Dedifferentiated amniotic fluid mesenchymal stem cell (primary cell): Measurements from ENCODE around the gene CCNB3.
"Not testable (repeated sequence)": the region's sequence is repeated elsewhere in the genome, so short reads cannot be mapped to it uniquely, and the experiment has no call there.

ENCODE experiments used
- DNase-seq: peaks from one replicate; pipeline ENCODE4 v3.0.0-alpha.2; 2016; ENCODE audit errors: extremely low spot score

CCNB3 gene

GRCh38 chrX:50204364-50204899, at the start of gene CCNB3:
CCNB3 (plus strand) TSS chrX:50204765; CDS start chrX:50285164, 80,399 bp downstream.
- DNase-seq = peak; percentile 31

GRCh38 chrX:50157545-50158135, 46.9 kb upstream of the CCNB3 start:
- DNase-seq = no peak

- no peak for DNase-seq
These were observed 46.0 kb upstream of the CCNB3 start for GRCh38 chrX:50158593-50158992.

- no peak for DNase-seq
These were observed 43.4 kb upstream of the CCNB3 start for GRCh38 chrX:50161127-50161526.

- DNase-seq = no peak
These were observed 38.8 kb upstream of the CCNB3 start for GRCh38 chrX:50165727-50166126.

- DNase-seq = no peak
These were observed 37.2 kb upstream of the CCNB3 start for GRCh38 chrX:50167366-50167765.

GRCh38 chrX:50168241-50168687, 36.3 kb upstream of the CCNB3 start:
- DNase-seq = no peak

GRCh38 chrX:50169717-50170116, 34.8 kb upstream of the CCNB3 start:
- DNase-seq = no peak

- DNase-seq = no peak
These were observed 24.3 kb upstream of the CCNB3 start for GRCh38 chrX:50180073-50180940.

- no peak for DNase-seq
These were observed 20.7 kb upstream of the CCNB3 start for GRCh38 chrX:50183891-50184290.

GRCh38 chrX:50188859-50189600, 15.5 kb upstream of the CCNB3 start:
- DNase-seq = no peak

- no peak for DNase-seq
These were observed 6.2 kb upstream of the CCNB3 start for GRCh38 chrX:50198348-50198747.

- no peak for DNase-seq
These were observed 3.7 kb upstream of the CCNB3 start, which contains the start of gene AKAP4 for GRCh38 chrX:50200907-50201306. AKAP4 (minus strand) TSS chrX:50201007; CDS start chrX:50200889, 118 bp downstream.

GRCh38 chrX:50202539-50202938, 2.0 kb upstream of the CCNB3 start:
- DNase-seq = no peak

- no peak for DNase-seq
These were observed 2.2 kb downstream of the CCNB3 start for GRCh38 chrX:50206753-50207152.

GRCh38 chrX:50211510-50211909, 6.9 kb downstream of the CCNB3 start:
- DNase-seq = peak; percentile 4

GRCh38 chrX:50281253-50281652, 76.7 kb downstream of the CCNB3 start:
- no peak for DNase-seq

- DNase-seq = no peak
These were observed 122.7 kb downstream of the CCNB3 start for GRCh38 chrX:50327235-50327634.

- DNase-seq = not testable (repeated sequence)
These were observed 128.1 kb downstream of the CCNB3 start for GRCh38 chrX:50332668-50333067.

- no peak for DNase-seq
These were observed 128.7 kb downstream of the CCNB3 start for GRCh38 chrX:50333308-50333707.

- no peak for DNase-seq
These were observed 139.4 kb downstream of the CCNB3 start for GRCh38 chrX:50343917-50344316.

GRCh38 chrX:50372966-50373365, 168.4 kb downstream of the CCNB3 start:
- no peak for DNase-seq
